ENCODE data around the gene TEN1. TPM values are rescaled to one million over a fixed set of nuclear protein-coding genes. Genes with fewer than 3 reads are reported as not detected.
A peak's percentile ranks its signal among the peaks of the same experiment; 100 is the strongest.
"Not testable (repeated sequence)": the region's sequence is repeated elsewhere in the genome, so short reads cannot be mapped to it uniquely, and the experiment has no call there.

The TEN1 gene
- total RNA-seq, 8 experiments from 2014 or later: 7.8 to 29.8 (median 15.4) TPM

DNA sequence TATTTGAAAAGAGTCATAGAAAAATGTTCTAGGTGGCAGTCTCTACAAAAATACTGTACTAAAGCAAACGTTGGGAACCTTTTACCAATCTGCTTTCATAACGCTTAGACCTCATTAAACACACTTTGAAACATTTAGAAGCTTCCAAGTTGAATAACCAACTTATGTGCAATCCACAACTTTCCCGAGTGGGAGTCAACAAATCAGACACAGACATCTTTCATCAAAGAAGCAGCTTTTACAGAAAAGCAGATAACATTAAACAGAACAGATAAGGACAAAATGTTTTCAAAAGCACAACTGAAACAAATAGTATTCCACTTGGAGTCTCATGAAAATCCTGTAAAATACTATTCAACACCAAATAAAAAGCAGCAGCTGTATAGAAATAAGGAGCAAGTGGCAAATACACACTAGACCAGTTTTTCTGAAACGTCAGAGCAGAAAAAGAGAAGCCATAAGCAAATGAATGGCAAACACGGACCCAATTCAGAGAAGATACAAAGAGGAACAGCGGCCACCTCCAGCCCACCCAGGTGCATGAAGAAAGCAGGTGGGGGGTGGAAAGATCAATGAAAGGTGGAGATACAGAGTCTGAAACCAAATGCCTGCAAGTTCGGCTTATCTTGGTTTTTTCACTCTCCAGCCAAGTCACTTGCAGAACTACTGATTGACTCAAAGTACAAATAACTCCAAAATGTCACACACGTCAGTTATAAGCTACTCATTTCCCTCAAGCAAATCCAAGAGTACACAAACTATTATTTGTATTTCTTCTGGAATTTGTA is 19.8 kb upstream of the TEN1 start:
- WGBS, 10 experiments: 39 to 94% (median 64%) methylated on average over 1 to 8 of the region's 8 CpGs
- H3K4me1 ChIP-seq (replicated peaks in 1 of 2): no peaks in the 10 kb centered on the region
- no peak overlapping the region for H3K4me3 ChIP-seq
- no peak for ATAC-seq (replicated peaks in 6 of 8)
- H3K27ac ChIP-seq: no peak overlapping the region
- in situ Hi-C loops (cut with MboI; ENCODE audit: low pct_unique_long_range_greater_than_20kb in 2 of 9, low sequenced_read_pairs in 9 of 9, unreplicated experiment in 9 of 9): no loop called here

DNA sequence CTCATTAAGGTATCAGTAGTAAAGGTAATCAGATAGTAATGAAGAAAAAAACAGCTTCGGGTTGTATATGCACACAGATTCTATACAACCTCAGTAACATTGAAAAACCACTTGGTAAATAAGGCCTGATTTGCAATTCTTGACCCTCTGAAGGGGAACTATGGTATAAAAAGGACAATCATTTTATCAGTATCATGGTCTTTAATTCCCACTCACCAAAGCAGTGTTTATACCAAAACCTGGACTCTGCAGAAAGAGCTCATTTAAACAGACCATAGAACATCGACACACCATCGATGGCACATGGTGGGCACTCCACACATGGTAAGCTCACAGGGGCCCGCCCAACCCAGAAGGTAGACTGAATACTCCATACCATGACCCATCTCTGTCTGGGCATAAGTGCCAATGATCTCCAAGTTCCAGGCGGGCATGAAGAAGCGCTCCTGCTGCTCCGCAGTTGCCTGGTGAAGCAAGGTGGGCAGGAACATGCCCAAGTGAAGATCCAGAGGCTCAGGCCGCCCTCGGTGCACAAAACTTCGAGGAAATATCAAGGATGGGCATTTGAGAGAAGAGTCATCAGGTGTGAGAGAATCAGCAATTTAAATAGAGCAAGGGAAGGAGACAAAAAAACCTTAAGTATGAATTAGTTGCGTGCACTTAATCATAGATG is 19.1 kb upstream of the TEN1 start:
- in situ Hi-C loops (cut with MboI; ENCODE audit: low pct_unique_long_range_greater_than_20kb in 2 of 9, low sequenced_read_pairs in 9 of 9, unreplicated experiment in 9 of 9): no loop called here
- Histone ChIP-seq H3K27ac (no peak overlapping the region), H3K4me3 (no peak overlapping the region), H3K4me1 (replicated peaks in 1 of 2) (no peaks in the 10 kb centered on the region)
- no peak for ATAC-seq (replicated peaks in 6 of 8)
- WGBS, 10 experiments: 83 to 100% (median 97%) methylated on average over 2 to 10 of the region's 11 CpGs

DNA sequence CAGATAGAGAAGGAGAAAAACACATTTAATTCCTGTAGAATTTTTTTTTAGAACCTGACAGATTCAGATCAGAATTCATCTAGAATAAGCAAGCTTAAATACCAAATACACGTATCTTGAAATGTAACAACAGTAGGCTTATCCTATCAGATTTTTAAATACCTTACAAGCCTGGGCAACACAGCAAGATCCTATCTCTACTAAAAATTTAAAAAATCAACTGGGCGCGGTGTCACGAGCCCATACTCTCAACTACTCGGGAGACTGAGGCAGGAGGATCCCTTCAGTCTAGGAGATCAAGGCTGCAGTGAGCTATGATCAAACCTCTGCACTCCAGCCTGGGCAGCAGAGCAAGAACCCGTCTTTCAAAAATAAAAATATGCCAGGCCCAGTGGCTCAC is 13.6 kb upstream of the TEN1 start:
- H3K27ac ChIP-seq: no peak overlapping the region
- no peak overlapping the region for H3K4me3 ChIP-seq
- 94 to 100% (median 99%) methylated on average over 1 to 5 of the region's 6 CpGs; no CpG with 5 or more reads in 1 of the 10 experiments for WGBS, 10 experiments
- no peaks in the 10 kb centered on the region for H3K4me1 ChIP-seq (replicated peaks in 1 of 2)
- in situ Hi-C loops (cut with MboI; ENCODE audit: low pct_unique_long_range_greater_than_20kb in 2 of 9, low sequenced_read_pairs in 9 of 9, unreplicated experiment in 9 of 9): no loop called here
- ATAC-seq (replicated peaks in 6 of 8): no peak

DNA sequence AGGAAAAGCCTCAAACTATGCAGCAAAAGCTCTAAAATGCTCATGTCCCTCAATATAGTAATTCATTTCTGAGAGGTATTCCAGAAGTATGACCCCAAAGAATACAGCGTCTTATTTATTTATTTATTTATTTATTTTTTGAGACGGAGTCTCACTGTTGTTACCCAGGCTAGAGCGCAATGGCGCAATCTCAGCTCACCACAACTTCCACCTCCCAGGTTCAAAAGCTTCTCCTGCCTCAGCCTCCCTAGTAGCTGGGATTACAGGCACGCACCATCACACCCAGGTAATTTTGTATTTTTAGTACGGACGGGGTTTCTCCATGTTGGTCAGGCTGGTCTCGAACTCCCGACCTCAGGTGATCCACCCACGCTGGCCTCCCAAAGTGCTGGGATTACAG is 10.0 kb upstream of the TEN1 start:
- 88 to 100% (median 96%) methylated on average over 1 to 7 of the region's 10 CpGs; no CpG with 5 or more reads in 2 of the 10 experiments for WGBS, 10 experiments
- ATAC-seq (replicated peaks in 6 of 8); H3K4me3 ChIP-seq; H3K4me1 ChIP-seq (replicated peaks in 1 of 2); H3K27ac ChIP-seq; in situ Hi-C loops (cut with MboI; ENCODE audit: low pct_unique_long_range_greater_than_20kb in 2 of 9, low sequenced_read_pairs in 9 of 9, unreplicated experiment in 9 of 9): not testable (repeated sequence)

DNA sequence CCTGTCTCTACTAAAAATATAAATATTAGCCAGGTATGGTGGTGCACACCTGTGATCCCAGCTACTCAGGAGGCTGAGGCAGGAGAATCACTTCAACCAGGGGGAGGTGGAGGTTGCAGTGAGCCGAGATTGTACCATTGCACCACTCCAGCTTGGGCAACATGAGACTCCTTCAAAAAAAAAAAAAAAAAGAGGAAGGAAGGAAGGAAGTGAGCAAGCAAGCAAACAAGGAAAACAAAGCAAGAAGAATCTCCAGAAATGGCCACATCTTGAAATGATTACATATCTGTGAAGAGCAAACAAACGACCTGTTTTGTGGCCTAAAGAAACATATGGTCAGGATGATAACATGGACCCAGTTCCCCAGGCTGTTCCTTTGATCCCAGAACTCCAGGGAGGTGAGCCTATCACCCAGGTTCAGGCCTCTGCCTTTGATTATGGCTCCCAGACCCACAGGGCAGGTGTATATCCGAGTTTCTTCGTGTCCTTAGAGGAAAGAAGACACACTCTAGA is 9.0 kb upstream of the TEN1 start:
- WGBS, 10 experiments: 20 to 100% (median 78%) methylated on average over 1 to 4 of the region's 4 CpGs
- no peak for ATAC-seq (replicated peaks in 6 of 8)
- no peak overlapping the region for H3K27ac ChIP-seq
- H3K4me3 ChIP-seq: no peak overlapping the region
- in situ Hi-C loops (cut with MboI; ENCODE audit: low pct_unique_long_range_greater_than_20kb in 2 of 9, low sequenced_read_pairs in 9 of 9, unreplicated experiment in 9 of 9): no loop called here
- H3K4me1 ChIP-seq (replicated peaks in 1 of 2): no peaks in the 10 kb centered on the region

DNA sequence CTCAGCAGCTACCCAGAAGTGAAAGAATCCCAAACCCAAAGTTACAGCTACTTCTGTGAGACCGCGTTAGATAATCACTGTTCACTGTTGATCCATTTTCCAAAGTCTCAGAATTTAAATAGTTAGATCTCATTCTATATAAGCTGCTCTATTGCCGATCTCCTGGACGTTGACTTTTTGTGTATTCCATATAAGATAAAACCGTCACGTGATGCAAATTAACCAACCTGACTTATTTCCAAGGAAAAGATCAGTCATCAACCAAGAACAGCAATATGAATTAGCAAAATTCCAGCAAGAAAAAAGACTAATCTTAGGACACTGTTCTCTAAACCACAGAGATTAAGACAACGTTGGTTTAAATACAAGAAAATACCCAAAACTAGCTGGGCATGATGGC is 8.4 kb upstream of the TEN1 start:
- no peak for ATAC-seq (replicated peaks in 6 of 8)
- WGBS, 10 experiments: 69 to 100% (median 93%) methylated on average over 2 to 7 of the region's 7 CpGs
- in situ Hi-C loops (cut with MboI; ENCODE audit: low pct_unique_long_range_greater_than_20kb in 2 of 9, low sequenced_read_pairs in 9 of 9, unreplicated experiment in 9 of 9): no loop called here
- Histone ChIP-seq H3K27ac (no peak overlapping the region), H3K4me1 (replicated peaks in 1 of 2) (no peaks in the 10 kb centered on the region), H3K4me3 (no peak overlapping the region)

DNA sequence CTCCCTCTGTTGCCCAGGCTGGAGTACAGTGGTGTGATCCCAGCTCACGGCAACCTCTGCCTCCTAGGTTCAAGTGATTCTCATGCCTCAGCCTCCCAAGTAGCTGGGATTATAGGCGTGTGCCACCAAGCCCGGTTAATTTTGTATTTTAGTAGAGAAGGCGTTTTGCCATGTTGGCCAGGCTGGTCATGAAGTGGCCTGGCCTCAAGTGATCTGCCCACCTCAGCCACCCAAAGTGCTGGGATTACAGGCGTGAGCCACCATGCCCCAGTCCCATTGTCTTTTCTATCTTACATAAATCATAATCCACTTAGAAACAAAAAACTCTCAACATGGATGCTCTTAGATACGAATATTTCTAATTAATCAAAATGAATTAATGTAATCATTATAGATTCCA is 3.9 kb upstream of the TEN1 start:
- WGBS, 10 experiments: 60 to 100% (median 100%) methylated on average over 1 to 6 of the region's 6 CpGs; no CpG with 5 or more reads in 2 of the 10 experiments
- H3K27ac ChIP-seq; H3K4me3 ChIP-seq; ATAC-seq (replicated peaks in 6 of 8); in situ Hi-C loops (cut with MboI; ENCODE audit: low pct_unique_long_range_greater_than_20kb in 2 of 9, low sequenced_read_pairs in 9 of 9, unreplicated experiment in 9 of 9): not testable (repeated sequence)
- peaks cover 7 to 16% of the 10 kb centered on the region in 2 donors for H3K4me1 ChIP-seq (replicated peaks in 1 of 2)

DNA sequence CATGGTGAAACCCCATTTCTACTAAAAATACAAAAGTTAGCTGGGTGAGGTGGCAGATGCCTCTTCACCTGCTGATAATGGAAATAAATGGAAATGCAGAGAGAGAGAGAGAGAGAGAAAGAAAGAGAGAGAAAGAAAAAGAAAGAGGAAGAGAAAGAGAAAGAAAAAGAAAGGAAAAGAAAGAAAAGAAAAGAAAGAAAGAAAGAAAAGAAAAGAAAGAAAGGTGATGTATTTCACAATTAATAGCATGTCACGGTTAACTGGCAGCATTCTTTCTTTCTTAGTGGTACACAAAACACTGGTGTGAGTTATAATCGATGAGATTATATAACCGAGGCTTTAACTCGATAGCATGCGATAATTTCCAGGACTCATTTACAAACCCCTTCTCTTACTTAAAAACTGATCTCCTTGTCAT is 3.3 kb upstream of the TEN1 start:
- in situ Hi-C loops (cut with MboI; ENCODE audit: low pct_unique_long_range_greater_than_20kb in 2 of 9, low sequenced_read_pairs in 9 of 9, unreplicated experiment in 9 of 9): no loop called here
- WGBS, 10 experiments: 14 to 100% (median 86%) methylated on average over 1 to 5 of the region's 5 CpGs; no CpG with 5 or more reads in 1 of the 10 experiments
- no peak overlapping the region for H3K27ac ChIP-seq

DNA sequence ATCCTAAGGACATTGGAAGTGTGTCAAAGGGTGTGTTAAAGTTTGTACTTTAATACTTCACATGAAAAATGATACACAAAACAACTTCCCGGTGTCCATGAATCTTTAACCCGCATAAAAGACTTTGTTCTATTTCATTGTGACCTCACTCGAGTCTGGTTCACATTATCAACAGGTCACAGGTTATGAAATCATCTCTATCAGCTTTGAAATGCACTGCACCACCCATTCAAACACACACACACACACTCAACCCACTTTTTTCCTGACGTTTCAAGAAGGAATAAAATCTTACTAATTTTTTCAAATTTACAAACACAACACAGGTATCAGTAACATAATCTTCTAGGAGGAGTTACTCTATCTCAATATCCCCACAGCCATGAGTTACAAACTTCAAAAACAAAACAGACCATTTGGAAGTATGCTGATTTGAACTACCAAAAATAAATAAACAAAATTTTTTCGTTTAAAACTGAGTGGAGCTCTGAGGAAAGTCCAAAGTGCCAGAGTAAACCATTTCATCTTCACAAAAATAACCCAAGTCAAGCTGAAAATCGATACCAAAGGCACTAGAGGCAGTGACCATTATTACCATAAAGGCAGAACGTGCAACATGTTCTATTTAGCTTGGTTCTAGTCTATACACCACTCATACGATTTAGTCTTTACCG is 2.7 kb upstream of the TEN1 start:
- in situ Hi-C loops (cut with MboI; ENCODE audit: low pct_unique_long_range_greater_than_20kb in 2 of 9, low sequenced_read_pairs in 9 of 9, unreplicated experiment in 9 of 9): no loop called here
- H3K4me3 ChIP-seq: no peak overlapping the region
- peaks cover 9 to 19% of the 10 kb centered on the region in 2 donors for H3K4me1 ChIP-seq (replicated peaks in 1 of 2)
- no peak overlapping the region for H3K27ac ChIP-seq
- no peak for ATAC-seq (replicated peaks in 6 of 8)
- 0 to 88% (median 71%) methylated on average over 4 to 9 of the region's 9 CpGs for WGBS, 10 experiments

More for the DNA sequence above, 3.3 kb upstream of the TEN1 start:
- Histone ChIP-seq H3K4me1 (replicated peaks in 1 of 2) (peaks cover 9 to 19% of the 10 kb centered on the region in 2 donors), H3K4me3 (no peak overlapping the region)
- ATAC-seq (replicated peaks in 6 of 8): no peak

DNA sequence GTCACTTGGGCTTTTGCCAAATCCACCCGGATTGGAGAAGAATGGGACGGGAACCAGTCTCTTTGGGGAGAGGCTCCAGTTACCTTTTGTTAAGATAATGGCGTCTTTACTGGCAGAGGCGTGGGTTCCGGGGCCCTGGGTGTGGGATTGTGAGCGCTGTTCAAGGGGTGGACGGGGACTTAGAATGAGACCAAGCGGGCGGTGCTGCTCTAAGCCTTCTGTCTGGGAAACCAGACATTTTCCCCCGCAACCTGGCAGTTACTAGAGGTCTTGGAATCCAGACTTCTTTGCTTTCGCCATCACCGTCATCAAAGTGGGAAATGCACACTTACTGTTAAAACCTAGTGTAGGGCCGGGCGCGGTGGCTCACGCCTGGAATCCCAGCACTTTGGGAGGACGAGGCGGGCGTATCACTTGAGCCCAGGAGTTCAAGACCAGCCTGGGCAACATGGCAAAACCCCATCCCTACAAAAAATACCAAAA is 706 bp downstream of the TEN1 start:
- ATAC-seq (replicated peaks in 6 of 8): peak in 7 of 8 experiments; percentile 10 to 40 (median 32)
- WGBS, 10 experiments: 5 to 25% (median 20%) methylated on average over 1 to 10 of the region's 19 CpGs; no CpG with 5 or more reads in 5 of the 10 experiments
- H3K4me3 ChIP-seq: peak overlapping the region; percentile 53 to 87 (median 80)
- peak overlapping the region; percentile 99 for H3K27ac ChIP-seq
- peaks cover 24 to 32% of the 10 kb centered on the region in 2 donors for H3K4me1 ChIP-seq (replicated peaks in 1 of 2)
- in situ Hi-C loops (cut with MboI; ENCODE audit: low pct_unique_long_range_greater_than_20kb in 2 of 9, low sequenced_read_pairs in 9 of 9, unreplicated experiment in 9 of 9): no loop called here

DNA sequence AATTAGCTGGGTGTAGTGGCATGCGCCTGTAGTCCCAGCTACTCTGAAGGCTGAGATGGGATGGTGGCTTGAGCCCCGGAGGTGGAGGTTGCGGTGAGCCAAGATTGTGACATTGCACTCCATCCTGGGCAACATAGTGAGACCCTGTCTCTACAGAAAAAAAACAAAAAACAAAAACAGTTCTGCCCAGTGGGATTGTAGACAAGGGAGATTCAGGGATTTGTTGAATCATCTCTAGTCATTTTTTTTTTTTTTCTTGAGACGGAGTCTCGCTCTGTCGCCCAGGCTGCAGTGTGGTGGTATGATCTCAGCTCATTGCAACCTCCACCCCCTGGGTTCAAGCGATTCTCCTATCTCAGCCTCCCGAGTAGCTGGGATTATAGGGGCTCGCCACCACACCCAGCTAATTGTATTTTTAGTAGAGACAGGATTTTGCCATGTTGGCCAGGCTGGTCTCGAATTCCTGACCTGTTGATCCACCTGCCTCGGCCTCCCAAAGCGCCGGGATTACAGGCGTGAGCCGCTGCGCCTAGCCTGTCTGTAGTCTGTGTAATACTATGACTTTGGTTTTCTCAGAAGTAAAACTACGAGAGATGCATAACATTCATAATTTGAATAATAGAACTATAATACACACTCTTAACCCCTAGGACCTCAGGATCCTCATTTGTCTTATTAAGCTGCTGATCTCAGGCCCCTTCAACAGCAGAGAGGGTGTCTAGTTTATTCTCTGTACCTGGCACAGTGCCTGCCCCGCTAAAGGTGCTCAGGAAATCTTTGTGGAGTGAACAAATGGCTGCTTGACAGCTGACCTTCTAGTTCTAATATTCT is 1.4 kb downstream of the TEN1 start:
- Histone ChIP-seq H3K4me1 (replicated peaks in 1 of 2) (peaks cover 24 to 32% of the 10 kb centered on the region in 2 donors), H3K27ac (peak overlapping the region; percentile 99), H3K4me3 (peak overlapping the region; percentile 53 to 87 (median 80))
- in situ Hi-C loops (cut with MboI; ENCODE audit: low pct_unique_long_range_greater_than_20kb in 2 of 9, low sequenced_read_pairs in 9 of 9, unreplicated experiment in 9 of 9): no loop called here
- 0 to 100% (median 85%) methylated on average over 1 to 10 of the region's 18 CpGs; no CpG with 5 or more reads in 1 of the 10 experiments for WGBS, 10 experiments
- ATAC-seq (replicated peaks in 6 of 8): no peak

DNA sequence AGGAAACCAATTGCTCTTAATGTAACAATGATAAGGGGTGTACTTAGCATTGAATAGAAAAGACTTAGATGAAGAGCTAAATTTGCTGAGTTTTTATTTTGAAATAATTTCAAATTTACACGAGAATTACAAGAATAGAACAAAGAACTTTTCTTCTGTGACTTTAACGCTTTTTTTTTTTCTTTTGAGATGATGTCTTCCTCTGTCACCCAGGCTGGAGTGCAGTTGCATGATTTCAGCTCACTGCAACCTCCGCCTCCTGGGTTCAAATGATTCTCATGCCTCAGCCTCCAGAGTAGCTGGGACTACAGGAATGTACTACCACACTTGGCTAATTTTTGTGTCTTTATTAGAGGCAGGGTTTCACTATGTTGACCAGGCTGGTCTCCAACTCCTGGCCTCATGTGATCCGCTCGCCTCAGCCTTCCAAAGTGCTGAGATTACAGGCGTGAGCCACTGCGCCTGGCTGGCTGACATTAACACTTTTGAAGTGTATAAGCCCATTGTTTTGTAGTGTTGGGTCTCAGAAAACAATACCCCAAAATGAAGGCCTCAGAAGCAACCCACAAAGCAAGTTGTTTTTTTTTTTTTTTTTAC is 2.1 kb downstream of the TEN1 start:
- in situ Hi-C loops (cut with MboI; ENCODE audit: low pct_unique_long_range_greater_than_20kb in 2 of 9, low sequenced_read_pairs in 9 of 9, unreplicated experiment in 9 of 9): no loop called here
- Histone ChIP-seq H3K4me3 (no peak overlapping the region), H3K4me1 (replicated peaks in 1 of 2) (peaks cover 24 to 32% of the 10 kb centered on the region in 2 donors), H3K27ac (no peak overlapping the region)
- WGBS, 10 experiments: 51 to 100% (median 78%) methylated on average over 2 to 7 of the region's 7 CpGs; no CpG with 5 or more reads in 2 of the 10 experiments
- ATAC-seq (replicated peaks in 6 of 8): no peak

All from motor neuron (in vitro differentiated cells).